Measurements from ENCODE around the gene ERC1. TPM values are rescaled to one million over a fixed set of nuclear protein-coding genes. Genes with fewer than 3 reads are reported as not detected.
"Not testable (repeated sequence)": the region's sequence is repeated elsewhere in the genome, so short reads cannot be mapped to it uniquely, and the experiment has no call there.

The ERC1 gene
- total RNA-seq, 2 experiments from 2014 or later = 21.7 to 27.0 TPM

DNA sequence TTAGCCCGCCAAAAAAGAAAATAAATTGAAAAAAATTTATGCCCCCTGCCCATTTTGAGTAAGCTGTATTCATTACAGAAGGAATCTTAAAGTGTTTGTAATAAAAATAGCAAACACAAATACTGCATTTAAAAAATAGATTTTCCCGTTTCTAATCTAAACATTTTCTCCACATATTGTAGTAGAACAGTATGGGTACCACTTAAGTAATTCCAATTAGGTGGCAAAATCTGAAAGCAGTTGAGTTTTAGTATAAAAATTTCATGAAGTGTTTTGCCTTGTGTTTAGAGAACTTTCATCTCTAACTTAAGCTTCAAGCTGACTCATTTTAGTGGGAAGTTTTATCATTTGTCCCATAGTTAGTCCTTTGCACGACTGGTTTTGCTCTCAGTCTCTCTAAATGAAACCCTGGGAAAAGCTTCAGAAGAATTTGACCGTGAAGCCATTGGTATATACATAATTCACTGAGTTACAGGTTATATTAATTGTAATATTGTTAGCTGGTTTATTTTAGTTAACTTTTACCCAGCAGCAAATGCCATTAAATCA, 214.6 kb downstream of the ERC1 start:
- CTCF ChIA-PET = interaction anchor here (1.7 to 3.2 kb wide), 3 partner anchors 17 to 378 kb away, joined by 3 to 12 read pairs (median 9); no protein-coding TSS in a partner anchor
- TF ChIP-seq, protein P1, sequence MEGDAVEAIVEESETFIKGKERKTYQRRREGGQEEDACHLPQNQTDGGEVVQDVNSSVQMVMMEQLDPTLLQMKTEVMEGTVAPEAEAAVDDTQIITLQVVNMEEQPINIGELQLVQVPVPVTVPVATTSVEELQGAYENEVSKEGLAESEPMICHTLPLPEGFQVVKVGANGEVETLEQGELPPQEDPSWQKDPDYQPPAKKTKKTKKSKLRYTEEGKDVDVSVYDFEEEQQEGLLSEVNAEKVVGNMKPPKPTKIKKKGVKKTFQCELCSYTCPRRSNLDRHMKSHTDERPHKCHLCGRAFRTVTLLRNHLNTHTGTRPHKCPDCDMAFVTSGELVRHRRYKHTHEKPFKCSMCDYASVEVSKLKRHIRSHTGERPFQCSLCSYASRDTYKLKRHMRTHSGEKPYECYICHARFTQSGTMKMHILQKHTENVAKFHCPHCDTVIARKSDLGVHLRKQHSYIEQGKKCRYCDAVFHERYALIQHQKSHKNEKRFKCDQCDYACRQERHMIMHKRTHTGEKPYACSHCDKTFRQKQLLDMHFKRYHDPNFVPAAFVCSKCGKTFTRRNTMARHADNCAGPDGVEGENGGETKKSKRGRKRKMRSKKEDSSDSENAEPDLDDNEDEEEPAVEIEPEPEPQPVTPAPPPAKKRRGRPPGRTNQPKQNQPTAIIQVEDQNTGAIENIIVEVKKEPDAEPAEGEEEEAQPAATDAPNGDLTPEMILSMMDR (IDR thresholded peaks at IDR 0.05) = no peak
- Mint-ChIP-seq H3K27ac (no peak overlapping the region), H3K4me1 (ENCODE audit: low read depth) (peaks cover 11% of the 10 kb centered on the region), H3K9me3 (no peaks in the 10 kb centered on the region), H3K36me3 (ENCODE audit: low read depth) (peaks cover 1% of the 10 kb centered on the region), H3K27me3 (no peaks in the 10 kb centered on the region), H3K4me3 (no peak overlapping the region)
- intact Hi-C loops (cut with micrococcal nuclease) = no loop called here
- ATAC-seq (no peak), DNase-seq (no peak)
- POLR2A ChIA-PET = no interaction called here

- H3K4me1 Mint-ChIP-seq (ENCODE audit: low read depth) = peaks cover 11% of the 10 kb centered on the region
- no peak overlapping the region for H3K4me3 Mint-ChIP-seq
- TF ChIP-seq, protein P1 (IDR thresholded peaks at IDR 0.05) = no peak
- no peaks in the 10 kb centered on the region for H3K27me3 Mint-ChIP-seq
- CTCF ChIA-PET = interaction anchor here (1.7 to 3.2 kb wide), 3 partner anchors 18 to 377 kb away, joined by 3 to 12 read pairs (median 9); no protein-coding TSS in a partner anchor
- H3K27ac Mint-ChIP-seq = no peak overlapping the region
- POLR2A ChIA-PET = interaction anchor here (0.6 kb wide), 1 partner anchor 258 kb away, joined by 3 read pairs; no protein-coding TSS in a partner anchor
- no peak for ATAC-seq
- H3K9me3 Mint-ChIP-seq = no peaks in the 10 kb centered on the region
- H3K36me3 Mint-ChIP-seq (ENCODE audit: low read depth) = peaks cover 1% of the 10 kb centered on the region
- intact Hi-C loops (cut with micrococcal nuclease) = no loop called here
- DNase-seq = no peak
Measured at GRCh38 chr12:1206118-1206734, 215.2 kb downstream of the ERC1 start.

- ChIA-PET CTCF (interaction anchor here (2.9 to 3.2 kb wide), 2 partner anchors 89 to 376 kb away, joined by 9 to 12 read pairs; no protein-coding TSS in a partner anchor), POLR2A (no interaction called here)
- H3K36me3 Mint-ChIP-seq (ENCODE audit: low read depth) = peaks cover 1% of the 10 kb centered on the region
- no peaks in the 10 kb centered on the region for H3K27me3 Mint-ChIP-seq
- no peak overlapping the region for H3K27ac Mint-ChIP-seq
- H3K4me3 Mint-ChIP-seq = no peak overlapping the region
- DNase-seq (no peak), ATAC-seq (no peak)
- intact Hi-C loops (cut with micrococcal nuclease) = no loop called here
- TF ChIP-seq, protein P1 (IDR thresholded peaks at IDR 0.05) = no peak
- H3K4me1 Mint-ChIP-seq (ENCODE audit: low read depth) = peaks cover 6% of the 10 kb centered on the region
- H3K9me3 Mint-ChIP-seq = no peaks in the 10 kb centered on the region
Measured at GRCh38 chr12:1207276-1207675, 216.3 kb downstream of the ERC1 start.

DNA sequence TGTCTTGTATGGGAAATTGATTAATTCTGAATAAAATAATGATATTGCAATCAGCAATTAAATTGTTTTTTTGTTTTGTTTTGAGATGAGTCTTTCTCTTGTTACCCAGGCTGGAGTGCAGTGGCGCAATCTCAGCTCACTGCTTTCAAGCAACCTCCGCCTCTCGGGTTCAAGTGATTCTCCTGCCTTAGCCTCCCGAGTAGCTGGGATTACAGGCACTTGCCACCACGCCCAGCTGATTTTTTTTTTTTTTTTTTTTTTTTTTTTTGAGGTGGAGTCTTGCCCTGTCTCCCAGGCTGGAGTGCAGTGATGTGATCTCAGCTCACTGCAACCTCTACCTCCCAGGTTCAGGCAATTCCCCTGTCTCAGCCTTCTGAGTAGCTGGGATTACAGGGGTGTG, 217.7 kb downstream of the ERC1 start:
- H3K27ac Mint-ChIP-seq; H3K4me3 Mint-ChIP-seq; POLR2A ChIA-PET; DNase-seq; intact Hi-C loops (cut with micrococcal nuclease); ATAC-seq; H3K9me3 Mint-ChIP-seq; H3K36me3 Mint-ChIP-seq (ENCODE audit: low read depth); H3K4me1 Mint-ChIP-seq (ENCODE audit: low read depth); H3K27me3 Mint-ChIP-seq: not testable (repeated sequence)
- CTCF ChIA-PET = interaction anchor here (3.2 kb wide), 1 partner anchor 91 kb away, joined by 12 read pairs; no protein-coding TSS in a partner anchor

DNA sequence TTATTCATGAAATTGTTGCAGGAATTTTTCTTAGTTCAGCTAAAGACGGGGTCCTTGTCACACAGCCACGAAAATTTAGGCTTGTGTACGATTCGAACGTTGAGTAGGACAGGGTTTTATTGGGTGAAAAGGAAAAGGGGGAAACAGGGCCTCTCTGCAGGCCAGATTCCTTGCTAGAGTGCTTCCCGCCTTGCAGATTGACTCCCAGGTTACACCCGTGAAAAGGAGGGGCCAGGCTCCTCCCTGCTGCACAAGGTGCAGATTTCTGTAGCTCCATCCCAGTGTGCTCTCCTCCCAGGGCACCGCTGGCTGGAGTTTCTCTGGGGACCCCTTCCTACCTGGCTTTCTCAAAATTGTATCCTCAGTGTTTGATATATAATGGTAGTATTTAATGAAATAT, 221.5 kb downstream of the ERC1 start:
- POLR2A ChIA-PET = interaction anchor here (0.7 to 1.4 kb wide), 3 partner anchors 8 to 83 kb away, joined by 3 to 4 read pairs (median 3); no protein-coding TSS in a partner anchor
- DNase-seq (no peak), ATAC-seq (no peak)
- Mint-ChIP-seq H3K4me3 (no peak overlapping the region), H3K4me1 (ENCODE audit: low read depth) (peaks cover 5% of the 10 kb centered on the region), H3K27me3 (no peaks in the 10 kb centered on the region), H3K36me3 (ENCODE audit: low read depth) (peaks cover 1% of the 10 kb centered on the region), H3K9me3 (no peaks in the 10 kb centered on the region), H3K27ac (no peak overlapping the region)
- intact Hi-C loops (cut with micrococcal nuclease) = no loop called here
- CTCF ChIA-PET = interaction anchor here (1.2 to 2.3 kb wide), 2 partner anchors 95 to 376 kb away, joined by 3 to 12 read pairs; no protein-coding TSS in a partner anchor
- TF ChIP-seq, protein P1 (IDR thresholded peaks at IDR 0.05) = no peak

All from activated CD8-positive, alpha-beta T cell treated with anti-CD3 and anti-CD28 coated beads for 36 hours (primary cell).